Neural progenitor cell (in vitro differentiated cells): ENCODE data around the gene AGXT. TPM values are rescaled to one million over a fixed set of nuclear protein-coding genes. Genes with fewer than 3 reads are reported as not detected.

Experiments used
- DNase-seq: peaks from one replicate; pipeline ENCODE4 v3.0.0-alpha.2; 2016; ENCODE audit warnings: low spot score
- H2AFZ ChIP-seq: fragments of 200-600 bp; sonication (generic); replicated peaks from 2 replicates; pipeline ENCODE4 v1.6.1; 2016; ENCODE audit warnings: antibody characterized with exemption
- H3F3A ChIP-seq: fragments of 200-600 bp; sonication (generic); 2 replicates; pipeline ENCODE4 v1.6.1; 2016; ENCODE audit warnings: antibody characterized with exemption, low read depth
- H3K27ac ChIP-seq: fragments of 200-600 bp; sonication (generic); 2 replicates; pipeline ENCODE4 v1.5.1; 2016; ENCODE audit warnings: mild to moderate bottlenecking
- H3K27me3 ChIP-seq: fragments of 200-600 bp; sonication (generic); 2 replicates; pipeline ENCODE4 v1.6.1; 2016; ENCODE audit warnings: mild to moderate bottlenecking, moderate library complexity
- H3K36me3 ChIP-seq: fragments of 200-600 bp; sonication (generic); 2 replicates; pipeline ENCODE4 v1.5.1; 2016
- H3K4me1 ChIP-seq: fragments of 200-600 bp; sonication (generic); 2 replicates; pipeline ENCODE4 v1.6.1; 2016; ENCODE audit warnings: mixed run types
- H3K4me2 ChIP-seq: fragments of 200-600 bp; sonication (generic); 2 replicates; pipeline ENCODE4 v1.6.1; 2016
- H3K4me3 ChIP-seq: fragments of 200-600 bp; sonication (generic); 2 replicates; pipeline ENCODE4 v1.5.1; 2016
- H3K79me2 ChIP-seq: fragments of 200-600 bp; sonication (generic); 2 replicates; pipeline ENCODE4 v1.6.1; 2016; ENCODE audit warnings: low read depth
- H3K9ac ChIP-seq: fragments of 200-600 bp; sonication (generic); 2 replicates; pipeline ENCODE4 v1.6.1; 2016
- H3K9me3 ChIP-seq: fragments of 200-600 bp; sonication (generic); 2 replicates; pipeline ENCODE4 v1.5.1; 2016; ENCODE audit warnings: low read depth
- H4K20me1 ChIP-seq: fragments of 200-600 bp; sonication (generic); 2 replicates; pipeline ENCODE4 v1.6.1; 2016; ENCODE audit warnings: low read depth
- H3K27ac Mint-ChIP-seq: 3 replicates; pipeline ENCODE4 v1.8.0; 2021; ENCODE audit warnings: mixed read lengths
- H3K27me3 Mint-ChIP-seq: 2 replicates; pipeline ENCODE4 v1.8.0; 2022; ENCODE audit warnings: low read depth, mild to moderate bottlenecking, inconsistent platforms, moderate library complexity, mixed read lengths; ENCODE audit not compliant: insufficient read depth
- H3K36me3 Mint-ChIP-seq: 3 replicates; pipeline ENCODE4 v1.8.0; 2021; ENCODE audit warnings: mixed read lengths
- H3K4me1 Mint-ChIP-seq: 3 replicates; pipeline ENCODE4 v1.8.0; 2021; ENCODE audit warnings: mixed read lengths
- H3K4me3 Mint-ChIP-seq: 3 replicates; pipeline ENCODE4 v1.8.0; 2021; ENCODE audit warnings: mild to moderate bottlenecking, moderate library complexity, mixed read lengths
- H3K9me3 Mint-ChIP-seq: 3 replicates; pipeline ENCODE4 v1.8.0; 2020; ENCODE audit warnings: mixed read lengths
- CTCF ChIP-seq: fragments of 200-600 bp; sonication (generic); IDR thresholded peaks from 2 replicates; pipeline ENCODE4 v1.5.1; 2017; ENCODE audit warnings: antibody characterized with exemption, mild to moderate bottlenecking
- EZH2 ChIP-seq: fragments of 200-600 bp; sonication (generic); IDR thresholded peaks from 2 replicates; pipeline ENCODE4 v1.6.1; 2017; ENCODE audit warnings: antibody characterized with exemption, mild to moderate bottlenecking, moderate library complexity
- EZH2phosphoT487 ChIP-seq: fragments of 200-600 bp; sonication (generic); IDR thresholded peaks from 2 replicates; pipeline ENCODE4 v1.6.1; 2017; ENCODE audit warnings: antibody characterized with exemption
- total RNA-seq: library from RNA; depleted of rRNA; stranded (reverse); fragments of >200 nt; gene quantifications from 2 replicates; pipeline ENCODE4 v1.2.3, GENCODE V29; 2015; ENCODE audit warnings: low replicate concordance

Gene AGXT
- total RNA-seq, 1 donor from 2014 or later: not detected

- H3K9me3 ChIP-seq: no peaks in the 10 kb centered on the region
Measured at GRCh38 chr2:240834377-240834975, 34.1 kb upstream of the AGXT start.

GRCh38 chr2:240835528-240835927 is 33.1 kb upstream of the AGXT start:
- Mint-ChIP-seq H3K36me3 (no peaks in the 10 kb centered on the region), H3K4me1 (peaks cover 38% of the 10 kb centered on the region), H3K27me3 (peaks cover 18% of the 10 kb centered on the region), H3K27ac (no peak overlapping the region), H3K4me3 (no peak overlapping the region), H3K9me3 (no peaks in the 10 kb centered on the region)
- H3K9ac ChIP-seq: no peak overlapping the region
- H3K27ac ChIP-seq: no peak overlapping the region
- H3F3A ChIP-seq: no peaks in the 10 kb centered on the region
- no peak for TF ChIP-seq EZH2phosphoT487
- TF ChIP-seq EZH2: no peak
- H3K9me3 ChIP-seq: no peaks in the 10 kb centered on the region
- H3K36me3 ChIP-seq: no peaks in the 10 kb centered on the region
- no peak for DNase-seq
- no peak overlapping the region for H3K4me2 ChIP-seq
- no peak overlapping the region for H3K4me3 ChIP-seq
- H3K4me1 ChIP-seq: peaks cover 6% of the 10 kb centered on the region
- no peaks in the 10 kb centered on the region for H4K20me1 ChIP-seq
- H3K27me3 ChIP-seq: peaks cover 15% of the 10 kb centered on the region
- no peaks in the 10 kb centered on the region for H3K79me2 ChIP-seq
- H2AFZ ChIP-seq: no peak overlapping the region

More at GRCh38 chr2:240834377-240834975, 34.1 kb upstream of the AGXT start:
- Histone ChIP-seq H3K4me3 (no peak overlapping the region), H3K27ac (no peak overlapping the region), H3F3A (no peaks in the 10 kb centered on the region), H2AFZ (no peak overlapping the region), H3K9ac (no peak overlapping the region), H3K27me3 (peaks cover 26% of the 10 kb centered on the region), H4K20me1 (no peaks in the 10 kb centered on the region), H3K79me2 (no peaks in the 10 kb centered on the region), H3K4me1 (peaks cover 6% of the 10 kb centered on the region), H3K36me3 (no peaks in the 10 kb centered on the region), H3K4me2 (no peak overlapping the region)
- Mint-ChIP-seq H3K36me3 (no peaks in the 10 kb centered on the region), H3K27ac (no peak overlapping the region), H3K4me1 (peaks cover 33% of the 10 kb centered on the region), H3K27me3 (peaks cover 18% of the 10 kb centered on the region), H3K9me3 (no peaks in the 10 kb centered on the region), H3K4me3 (no peak overlapping the region)
- no peak for TF ChIP-seq EZH2
- TF ChIP-seq CTCF: no peak
- no peak for TF ChIP-seq EZH2phosphoT487
- no peak for DNase-seq

- H3K36me3 ChIP-seq: no peaks in the 10 kb centered on the region
- no peak overlapping the region for H3K27ac ChIP-seq
- H3K27ac Mint-ChIP-seq: no peak overlapping the region
- no peaks in the 10 kb centered on the region for H3K36me3 Mint-ChIP-seq
- H3K4me1 ChIP-seq: peaks cover under 1% of the 10 kb centered on the region
- H3K27me3 Mint-ChIP-seq: peaks cover 14% of the 10 kb centered on the region
- H3K79me2 ChIP-seq: no peaks in the 10 kb centered on the region
- no peaks in the 10 kb centered on the region for H3K9me3 Mint-ChIP-seq
- no peaks in the 10 kb centered on the region for H3K9me3 ChIP-seq
- H3F3A ChIP-seq: no peaks in the 10 kb centered on the region
- no peak for DNase-seq
- H3K9ac ChIP-seq: no peak overlapping the region
- H3K4me2 ChIP-seq: no peak overlapping the region
- no peak overlapping the region for H3K4me3 Mint-ChIP-seq
- no peaks in the 10 kb centered on the region for H4K20me1 ChIP-seq
- peaks cover 1% of the 10 kb centered on the region for H3K27me3 ChIP-seq
- TF ChIP-seq EZH2phosphoT487 (no peak), CTCF (no peak), EZH2 (no peak)
- no peak overlapping the region for H2AFZ ChIP-seq
- no peak overlapping the region for H3K4me3 ChIP-seq
- peaks cover 31% of the 10 kb centered on the region for H3K4me1 Mint-ChIP-seq
Measured at GRCh38 chr2:240836781-240837467, 31.7 kb upstream of the AGXT start.

- no peaks in the 10 kb centered on the region for H3K9me3 Mint-ChIP-seq
- no peak overlapping the region for H3K4me2 ChIP-seq
Measured at GRCh38 chr2:240837621-240838020, 31.0 kb upstream of the AGXT start.

More at GRCh38 chr2:240837621-240838020, 31.0 kb upstream of the AGXT start:
- no peak overlapping the region for H2AFZ ChIP-seq
- no peaks in the 10 kb centered on the region for H4K20me1 ChIP-seq
- H3K27me3 Mint-ChIP-seq: peaks cover 14% of the 10 kb centered on the region
- no peak overlapping the region for H3K4me3 Mint-ChIP-seq
- H3K9ac ChIP-seq: no peak overlapping the region
- H3K4me1 ChIP-seq: no peaks in the 10 kb centered on the region
- no peaks in the 10 kb centered on the region for H3K36me3 ChIP-seq
- H3K27me3 ChIP-seq: no peaks in the 10 kb centered on the region
- no peak for TF ChIP-seq EZH2phosphoT487
- no peak for TF ChIP-seq CTCF
- no peak for TF ChIP-seq EZH2
- no peak overlapping the region for H3K27ac Mint-ChIP-seq
- H3F3A ChIP-seq: no peaks in the 10 kb centered on the region
- DNase-seq: no peak
- peaks cover 31% of the 10 kb centered on the region for H3K4me1 Mint-ChIP-seq
- H3K9me3 ChIP-seq: no peaks in the 10 kb centered on the region
- no peak overlapping the region for H3K4me3 ChIP-seq
- no peaks in the 10 kb centered on the region for H3K79me2 ChIP-seq
- no peak overlapping the region for H3K27ac ChIP-seq
- no peaks in the 10 kb centered on the region for H3K36me3 Mint-ChIP-seq
